H1 (cell line): ENCODE measurements around the gene HNF1A. TPM values are rescaled to one million over a fixed set of nuclear protein-coding genes. Genes with fewer than 3 reads are reported as not detected.

ENCODE experiments used
- ATF3 ChIP-seq: IDR thresholded peaks from 2 replicates; pipeline ENCODE4 v1.6.1; 2011; ENCODE audit warnings: low read depth, mild to moderate bottlenecking, low read length; ENCODE audit not compliant: insufficient read depth
- CHD7 ChIP-seq: fragments of 300-600 bp; sonication (generic); IDR thresholded peaks from 2 replicates; pipeline ENCODE4 v1.7.1; 2012; ENCODE audit warnings: low read length, moderate library complexity, mild to moderate bottlenecking, inconsistent platforms; ENCODE audit not compliant: insufficient replicate concordance
- FOSL1 ChIP-seq: IDR thresholded peaks from 2 replicates; pipeline ENCODE4 v1.6.1; 2011; ENCODE audit warnings: mild to moderate bottlenecking, low read depth, low read length, moderate library complexity; ENCODE audit not compliant: insufficient read depth
- JUN ChIP-seq: IDR thresholded peaks from 2 replicates; pipeline ENCODE4 v1.6.1; 2011; ENCODE audit warnings: low read depth, mild to moderate bottlenecking, improper control_type of control experiment, low read length
- KDM4A ChIP-seq: IDR thresholded peaks from one replicate; pipeline ENCODE4 v1.7.1; 2012; ENCODE audit warnings: low read depth, mild to moderate bottlenecking, moderate library complexity, low read length, inconsistent platforms; ENCODE audit not compliant: severe bottlenecking
- KDM5A ChIP-seq: fragments of 200-600 bp; IDR thresholded peaks from 2 replicates; pipeline ENCODE4 v1.7.1; 2012; ENCODE audit warnings: mild to moderate bottlenecking, low read length, inconsistent platforms, mixed read lengths
- MAFK ChIP-seq: IDR thresholded peaks from 2 replicates; pipeline ENCODE4 v1.6.1; 2012; ENCODE audit warnings: low read depth, mild to moderate bottlenecking, improper control_type of control experiment, low read length
- POLR2AphosphoS5 ChIP-seq: IDR thresholded peaks from 2 replicates; pipeline ENCODE4 v1.6.1; 2011; ENCODE audit warnings: low read depth, low read length
- YY1 ChIP-seq: IDR thresholded peaks from 2 replicates; pipeline ENCODE4 v1.6.1; 2011; ENCODE audit warnings: low read depth, mild to moderate bottlenecking, low read length
- polyA plus RNA-seq, 7 experiments: library from polyadenylated mRNA; depleted of rRNA in 3 of 7; stranded (reverse) in 5 of 7; unstranded in 2 of 7; fragments of >200 nt in 5 of 7; fragments of 200-250 nt in 2 of 7; gene quantifications; 1 replicate in 5 of 7; 2 replicates in 1 of 7; 4 replicates in 1 of 7; pipeline versions ENCODE4 v1.2.1 to v1.2.3, GENCODE V29; 2011 to 2013; ENCODE audit warnings: missing spikeins in 2 of 7, mixed read lengths in 2 of 7
- total RNA-seq: library from RNA; stranded (reverse); fragmentation: NEBNext Ultra II Directional; extraction: Animal tissue kit (Norgen Biotek cat#: 25700); gene quantifications from 2 replicates; pipeline ENCODE4 v1.2.1, GENCODE V29; 2021

The HNF1A gene
- total and polyA plus RNA-seq, 2 of the 8 experiments (the other 6 are each of a cell fraction or from before 2014, with no cell fraction given), result not detected

- TF ChIP-seq YY1, result peak; percentile 100
- no peak for TF ChIP-seq CHD7
- no peak for TF ChIP-seq MAFK
- TF ChIP-seq ATF3, result 0 out of 2 replicates have a peak, but pooled peaks have one; percentile 26
- TF ChIP-seq JUN, result no peak
- TF ChIP-seq FOSL1, result no peak
- TF ChIP-seq POLR2AphosphoS5, result peak; percentile 88; the same call in 1 of the 2 replicates
- TF ChIP-seq KDM4A, result peak; percentile 54
- peak; percentile 99 for TF ChIP-seq KDM5A
Observed at GRCh38 chr12:121015825-121016766, 37.8 kb downstream of the HNF1A start, which contains the start of gene C12orf43 (continued).
